ENCODE measurements around the gene SULT4A1. TPM values are rescaled to one million over a fixed set of nuclear protein-coding genes. Genes with fewer than 3 reads are reported as not detected.

The SULT4A1 gene
- total RNA-seq, 6 donors from 2014 or later = not detected

- ATAC-seq (ENCODE audit: low FRiP score in 2 of 2) (no peak), DNase-seq (no peak)
- Histone ChIP-seq H3K4me1 (no peaks in the 10 kb centered on the region), H3K36me3 (no peaks in the 10 kb centered on the region), H3K27ac (no peak overlapping the region), H3K9me3 (no peaks in the 10 kb centered on the region), H3K4me3 (no peak overlapping the region), H3K27me3 (no peaks in the 10 kb centered on the region)
- 44 to 60% methylated on average over 8 of the region's 8 CpGs for WGBS, 2 donors
- TF ChIP-seq, protein P1, sequence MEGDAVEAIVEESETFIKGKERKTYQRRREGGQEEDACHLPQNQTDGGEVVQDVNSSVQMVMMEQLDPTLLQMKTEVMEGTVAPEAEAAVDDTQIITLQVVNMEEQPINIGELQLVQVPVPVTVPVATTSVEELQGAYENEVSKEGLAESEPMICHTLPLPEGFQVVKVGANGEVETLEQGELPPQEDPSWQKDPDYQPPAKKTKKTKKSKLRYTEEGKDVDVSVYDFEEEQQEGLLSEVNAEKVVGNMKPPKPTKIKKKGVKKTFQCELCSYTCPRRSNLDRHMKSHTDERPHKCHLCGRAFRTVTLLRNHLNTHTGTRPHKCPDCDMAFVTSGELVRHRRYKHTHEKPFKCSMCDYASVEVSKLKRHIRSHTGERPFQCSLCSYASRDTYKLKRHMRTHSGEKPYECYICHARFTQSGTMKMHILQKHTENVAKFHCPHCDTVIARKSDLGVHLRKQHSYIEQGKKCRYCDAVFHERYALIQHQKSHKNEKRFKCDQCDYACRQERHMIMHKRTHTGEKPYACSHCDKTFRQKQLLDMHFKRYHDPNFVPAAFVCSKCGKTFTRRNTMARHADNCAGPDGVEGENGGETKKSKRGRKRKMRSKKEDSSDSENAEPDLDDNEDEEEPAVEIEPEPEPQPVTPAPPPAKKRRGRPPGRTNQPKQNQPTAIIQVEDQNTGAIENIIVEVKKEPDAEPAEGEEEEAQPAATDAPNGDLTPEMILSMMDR (IDR thresholded peaks at IDR 0.05) = no peak
- no peak for TF ChIP-seq POLR2AphosphoS5 (IDR thresholded peaks at IDR 0.05)
- TF ChIP-seq POLR2A (IDR thresholded peaks at IDR 0.05) = no peak
- TF ChIP-seq EP300 (IDR thresholded peaks at IDR 0.05) = no peak
These were observed 22.5 kb downstream of the SULT4A1 start for GRCh38 chr22:43839781-43840180.

GRCh38 chr22:43838571-43839307 lies 23.6 kb downstream of the SULT4A1 start:
- H3K27me3 ChIP-seq = no peaks in the 10 kb centered on the region
- H3K4me3 ChIP-seq = no peak overlapping the region
- TF ChIP-seq EP300 (IDR thresholded peaks at IDR 0.05) (no peak), POLR2AphosphoS5 (IDR thresholded peaks at IDR 0.05) (no peak), POLR2A (IDR thresholded peaks at IDR 0.05) (no peak)
- TF ChIP-seq, protein P1 (IDR thresholded peaks at IDR 0.05) = no peak
- no peaks in the 10 kb centered on the region for H3K9me3 ChIP-seq
- no peaks in the 10 kb centered on the region for H3K36me3 ChIP-seq
- no peak overlapping the region for H3K27ac ChIP-seq
- H3K4me1 ChIP-seq = no peaks in the 10 kb centered on the region
- 89 to 93% methylated on average over 21 to 25 of the region's 25 CpGs for WGBS, 2 donors
- ATAC-seq (ENCODE audit: low FRiP score in 2 of 2) (no peak), DNase-seq (no peak)

- Histone ChIP-seq H3K9me3 (no peaks in the 10 kb centered on the region), H3K4me3 (no peak overlapping the region), H3K27ac (no peak overlapping the region), H3K36me3 (no peaks in the 10 kb centered on the region), H3K4me1 (no peaks in the 10 kb centered on the region), H3K27me3 (no peaks in the 10 kb centered on the region)
- TF ChIP-seq, protein P1 (IDR thresholded peaks at IDR 0.05) = no peak
- no peak for TF ChIP-seq POLR2AphosphoS5 (IDR thresholded peaks at IDR 0.05)
- TF ChIP-seq POLR2A (IDR thresholded peaks at IDR 0.05) = no peak
- no peak for TF ChIP-seq EP300 (IDR thresholded peaks at IDR 0.05)
- WGBS, 2 donors = 87 to 95% methylated on average over 6 to 10 of the region's 10 CpGs
- DNase-seq (no peak), ATAC-seq (ENCODE audit: low FRiP score in 2 of 2) (no peak)
These were observed 24.2 kb downstream of the SULT4A1 start for GRCh38 chr22:43838161-43838560.

- no peak overlapping the region for H3K27ac ChIP-seq
- DNase-seq (no peak), ATAC-seq (ENCODE audit: low FRiP score in 2 of 2) (no peak)
- no peak overlapping the region for H3K4me3 ChIP-seq
- no peaks in the 10 kb centered on the region for H3K4me1 ChIP-seq
- H3K36me3 ChIP-seq = no peaks in the 10 kb centered on the region
- no peak for TF ChIP-seq POLR2AphosphoS5 (IDR thresholded peaks at IDR 0.05)
- TF ChIP-seq, protein P1 (IDR thresholded peaks at IDR 0.05) = no peak
- no peaks in the 10 kb centered on the region for H3K27me3 ChIP-seq
- 53 to 69% methylated on average over 9 of the region's 9 CpGs for WGBS, 2 donors
- no peaks in the 10 kb centered on the region for H3K9me3 ChIP-seq
These were observed 24.6 kb downstream of the SULT4A1 start for GRCh38 chr22:43837666-43838065.

- no peaks in the 10 kb centered on the region for H3K9me3 ChIP-seq
- no peaks in the 10 kb centered on the region for H3K36me3 ChIP-seq
- no peak overlapping the region for H3K4me3 ChIP-seq
- no peak for TF ChIP-seq POLR2AphosphoS5 (IDR thresholded peaks at IDR 0.05)
- TF ChIP-seq, protein P1 (IDR thresholded peaks at IDR 0.05) = no peak
- no peak for TF ChIP-seq POLR2A (IDR thresholded peaks at IDR 0.05)
- TF ChIP-seq EP300 (IDR thresholded peaks at IDR 0.05) = no peak
- ATAC-seq (ENCODE audit: low FRiP score in 2 of 2) (no peak), DNase-seq (no peak)
- H3K4me1 ChIP-seq = peaks cover 0 to 2% (median 0%) of the 10 kb centered on the region in 4 donors
- H3K27me3 ChIP-seq = no peaks in the 10 kb centered on the region
- H3K27ac ChIP-seq = no peak overlapping the region
- WGBS, 2 donors = 85 to 89% methylated on average over 11 to 13 of the region's 13 CpGs
These were observed 26.6 kb downstream of the SULT4A1 start for GRCh38 chr22:43835736-43836135.
